Osteoblast (primary cell): Measurements from ENCODE around the gene AP5Z1. TPM values are rescaled to one million over a fixed set of nuclear protein-coding genes. Genes with fewer than 3 reads are reported as not detected.
A peak's percentile ranks its signal among the peaks of the same experiment; 100 is the strongest.

Source experiments
- DNase-seq: peaks from one replicate; pipeline ENCODE4 v3.0.0; 2011; ENCODE audit warnings: low spot score, mixed read lengths; ENCODE audit not compliant: insufficient read length; ENCODE audit errors: missing footprints
- H2AFZ ChIP-seq: 2 replicates; pipeline ENCODE4 v1.6.0; 2011; ENCODE audit warnings: mild to moderate bottlenecking, low read length
- H3K27ac ChIP-seq: 2 replicates; pipeline ENCODE4 v1.5.1; 2011; ENCODE audit warnings: mild to moderate bottlenecking, low read depth, low read length, moderate library complexity
- H3K27me3 ChIP-seq: 2 replicates; pipeline ENCODE4 v1.6.0; 2012; ENCODE audit warnings: mild to moderate bottlenecking, control low read depth, inconsistent platforms, low read length, moderate library complexity; ENCODE audit not compliant: insufficient read depth
- H3K36me3 ChIP-seq: 2 replicates; pipeline ENCODE4 v1.5.1; 2011; ENCODE audit warnings: mild to moderate bottlenecking, low read length, control low read depth, moderate library complexity; ENCODE audit not compliant: insufficient read depth
- H3K4me1 ChIP-seq: 2 replicates; pipeline ENCODE4 v1.5.1; 2011; ENCODE audit warnings: mild to moderate bottlenecking, low read length, control low read depth, moderate library complexity; ENCODE audit not compliant: insufficient read depth
- H3K4me2 ChIP-seq: 2 replicates; pipeline ENCODE4 v1.6.0; 2011; ENCODE audit warnings: mild to moderate bottlenecking, low read length; ENCODE audit not compliant: insufficient read depth
- H3K4me3 ChIP-seq: fragments of 200-600 bp; sonication (generic); 3 replicates; pipeline ENCODE4 v1.5.1; 2012; ENCODE audit warnings: mild to moderate bottlenecking, low read length, inconsistent platforms; ENCODE audit not compliant: insufficient read depth
- H3K79me2 ChIP-seq: 2 replicates; pipeline ENCODE4 v1.6.0; 2012; ENCODE audit warnings: mild to moderate bottlenecking, low read length, control low read depth, inconsistent platforms; ENCODE audit not compliant: insufficient read depth
- H3K9me3 ChIP-seq: 2 replicates; pipeline ENCODE4 v1.5.1; 2011; ENCODE audit warnings: low read depth, low read length, control low read depth
- H4K20me1 ChIP-seq: 2 replicates; pipeline ENCODE4 v1.6.0; 2012; ENCODE audit warnings: mild to moderate bottlenecking, low read length, control low read depth; ENCODE audit not compliant: insufficient read depth
- CTCF ChIP-seq: IDR thresholded peaks from 2 replicates; pipeline ENCODE4 v1.5.1; 2011; ENCODE audit warnings: mild to moderate bottlenecking, low read depth, low read length, moderate library complexity; ENCODE audit errors: extremely low read depth
- total RNA-seq: library from RNA; depleted of rRNA; stranded (reverse); fragments of >200 nt; gene quantifications from 2 replicates; pipeline ENCODE4 v1.2.3, GENCODE V29; 2012

AP5Z1 gene
- total RNA-seq, 1 donor = 73.1 TPM

DNA sequence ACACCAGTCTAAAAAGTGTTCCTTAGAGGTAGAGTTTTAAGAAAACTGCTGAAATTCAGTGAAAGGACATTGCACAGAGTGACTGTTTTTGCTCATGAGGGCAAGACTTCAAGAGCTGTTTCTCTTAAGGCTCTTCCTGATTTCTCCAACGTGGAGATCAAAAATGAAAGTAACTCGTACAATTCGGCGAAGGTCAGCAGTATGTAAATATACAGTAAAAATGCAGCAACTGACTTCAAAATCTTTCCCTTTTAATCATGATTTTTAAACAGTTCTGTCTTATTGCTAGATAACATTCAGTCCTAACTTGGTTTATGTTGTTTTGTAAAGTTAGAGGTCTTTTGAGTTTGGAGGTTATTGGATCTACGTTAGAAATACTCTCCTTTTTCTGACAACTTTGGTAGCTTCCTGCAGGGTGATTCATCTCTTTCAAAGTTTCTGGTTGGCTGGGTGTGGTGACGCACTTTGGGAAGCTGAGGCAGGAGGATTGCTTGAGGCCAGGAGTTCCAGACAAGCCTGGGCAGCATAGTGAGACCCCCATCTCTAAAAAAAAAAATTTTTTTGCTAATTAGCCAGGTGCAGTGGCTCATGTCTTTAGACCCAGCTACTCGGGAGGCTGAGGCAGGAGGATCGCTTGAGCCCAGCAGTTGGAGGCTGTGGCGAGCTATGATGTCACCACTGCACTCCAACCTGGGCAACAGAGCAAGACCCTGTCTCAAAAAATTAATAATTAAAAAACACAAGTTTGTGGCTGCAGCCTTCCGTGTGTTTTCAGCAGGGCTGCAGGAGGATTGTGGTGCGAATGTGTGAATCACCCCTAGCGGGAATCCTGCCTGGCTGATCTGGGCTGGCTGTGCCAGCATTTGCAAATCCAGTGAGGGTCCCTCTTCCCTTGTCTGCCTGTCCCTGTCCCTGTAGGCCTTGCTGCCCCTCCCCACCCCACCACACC, 29.2 kb upstream of the AP5Z1 start:
- Histone ChIP-seq H3K27ac (peak overlapping the region; percentile 99), H2AFZ (no peak overlapping the region), H3K4me2 (peak overlapping the region; percentile 77), H3K4me3 (peak overlapping the region; percentile 65), H3K36me3 (peaks cover 30% of the 10 kb centered on the region), H3K9me3 (no peaks in the 10 kb centered on the region), H4K20me1 (peaks cover 4% of the 10 kb centered on the region), H3K79me2 (peaks cover 53% of the 10 kb centered on the region), H3K4me1 (peaks cover 13% of the 10 kb centered on the region), H3K27me3 (no peaks in the 10 kb centered on the region)
- DNase-seq = peak; percentile 90
- TF ChIP-seq CTCF = no peak

GRCh38 chr7:4747013-4747412, 28.4 kb upstream of the AP5Z1 start:
- Histone ChIP-seq H3K27ac (peak overlapping the region; percentile 99), H4K20me1 (peaks cover 7% of the 10 kb centered on the region), H3K36me3 (peaks cover 28% of the 10 kb centered on the region), H3K79me2 (peaks cover 54% of the 10 kb centered on the region), H2AFZ (no peak overlapping the region), H3K4me2 (no peak overlapping the region), H3K27me3 (no peaks in the 10 kb centered on the region), H3K9me3 (no peaks in the 10 kb centered on the region), H3K4me3 (no peak overlapping the region), H3K4me1 (peaks cover 13% of the 10 kb centered on the region)
- TF ChIP-seq CTCF = no peak
- peak; percentile 68 for DNase-seq

GRCh38 chr7:4747746-4748145, 27.7 kb upstream of the AP5Z1 start:
- Histone ChIP-seq H3K36me3 (peaks cover 29% of the 10 kb centered on the region), H3K4me3 (no peak overlapping the region), H3K27me3 (no peaks in the 10 kb centered on the region), H3K4me1 (peaks cover 13% of the 10 kb centered on the region), H3K9me3 (no peaks in the 10 kb centered on the region), H2AFZ (no peak overlapping the region), H3K79me2 (peaks cover 57% of the 10 kb centered on the region), H4K20me1 (peaks cover 13% of the 10 kb centered on the region), H3K27ac (no peak overlapping the region), H3K4me2 (no peak overlapping the region)
- TF ChIP-seq CTCF = no peak
- DNase-seq = no peak

GRCh38 chr7:4748231-4748681, 27.2 kb upstream of the AP5Z1 start:
- H3K27ac ChIP-seq = no peak overlapping the region
- peaks cover 29% of the 10 kb centered on the region for H3K36me3 ChIP-seq
- H3K4me1 ChIP-seq = peaks cover 13% of the 10 kb centered on the region
- H3K27me3 ChIP-seq = no peaks in the 10 kb centered on the region
- peaks cover 13% of the 10 kb centered on the region for H4K20me1 ChIP-seq
- H3K4me2 ChIP-seq = no peak overlapping the region
- no peak for TF ChIP-seq CTCF
- no peak overlapping the region for H3K4me3 ChIP-seq
- H2AFZ ChIP-seq = no peak overlapping the region
- no peaks in the 10 kb centered on the region for H3K9me3 ChIP-seq
- no peak for DNase-seq
- H3K79me2 ChIP-seq = peaks cover 60% of the 10 kb centered on the region
